HG03066 (cell line): Measurements from ENCODE around the gene COQ10A.
A peak's percentile ranks its signal among the peaks of the same experiment; 100 is the strongest.

Experiments used
- ATAC-seq: cut with Tn5 transposase; IDR thresholded peaks from one replicate; pipeline ENCODE4 v1.9.1; 2021; ENCODE audit warnings: low read depth; ENCODE audit not compliant: unreplicated experiment

The COQ10A gene

DNA sequence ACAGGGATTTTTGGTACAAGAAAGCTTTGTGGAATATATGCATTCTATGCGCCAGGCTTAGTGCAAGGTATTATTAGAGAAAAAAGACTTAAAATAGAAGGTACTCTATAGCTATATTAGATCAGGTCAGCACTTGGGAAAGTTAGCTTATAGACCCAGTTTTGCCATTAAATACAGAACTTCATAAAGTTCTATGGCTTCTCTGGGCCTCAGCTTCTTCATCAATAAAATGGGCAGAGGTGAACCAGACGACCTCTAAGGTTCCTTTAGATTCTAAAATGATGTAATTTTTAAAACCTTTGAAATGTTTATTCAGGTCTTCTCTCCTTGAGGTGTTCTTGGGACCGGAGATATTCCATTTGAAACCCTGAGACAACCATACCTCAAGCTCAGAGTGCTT lies 42.0 kb downstream of the COQ10A start:
- ATAC-seq, result no peak

- ATAC-seq, result no peak
These were observed 44.3 kb downstream of the COQ10A start for GRCh38 chr12:56311003-56311402.

- ATAC-seq, result no peak
These were observed 48.5 kb downstream of the COQ10A start for GRCh38 chr12:56315249-56315621.

- ATAC-seq, result peak; percentile 87
These were observed 49.1 kb downstream of the COQ10A start, which contains the start of gene CNPY2 for GRCh38 chr12:56315622-56316473. Gene CNPY2, minus strand, starts transcription at chr12:56315988. Its CDS starts 771 bp downstream, at chr12:56315217.

DNA sequence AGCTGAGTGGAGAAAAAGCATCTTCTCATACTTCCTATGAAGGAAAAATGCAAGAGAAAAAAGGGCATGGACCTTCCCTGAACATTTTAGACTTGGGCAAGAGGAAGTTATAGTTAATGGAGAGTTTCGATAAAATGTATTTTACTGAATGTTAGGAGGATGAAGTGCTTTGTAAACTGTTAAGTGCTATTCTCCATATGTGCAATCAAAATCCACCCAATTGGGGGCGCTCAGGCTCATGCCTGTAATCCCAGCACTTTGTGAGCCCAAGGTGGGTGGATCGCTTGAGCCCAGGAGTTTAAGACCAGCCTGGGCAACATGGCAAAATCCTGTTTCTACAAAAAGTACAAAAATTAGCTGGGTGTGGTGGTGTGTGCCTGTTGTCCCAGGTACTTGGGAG lies 50.9 kb downstream of the COQ10A start:
- no peak for ATAC-seq
